Kasumi-1 (cell line): Measurements from ENCODE around the gene IGF2.
"Not testable (repeated sequence)": the region's sequence is repeated elsewhere in the genome, so short reads cannot be mapped to it uniquely, and the experiment has no call there.

Experiments
- DNase-seq, 2 experiments: peaks; one replicate each; lab custom pipeline; 2025; lab: John Stamatoyannopoulos, UW

The IGF2 gene

GRCh38 chr11:2136209-2136951 lies 2.8 kb downstream of the IGF2 start:
- no peak for DNase-seq

GRCh38 chr11:2135648-2136201 lies 3.5 kb downstream of the IGF2 start:
- no peak for DNase-seq

- DNase-seq, result no peak
These were observed 4.1 kb downstream of the IGF2 start for GRCh38 chr11:2135018-2135569.

GRCh38 chr11:2134022-2135010 lies 4.9 kb downstream of the IGF2 start:
- no peak for DNase-seq

GRCh38 chr11:2133241-2134021 lies 5.8 kb downstream of the IGF2 start:
- no peak for DNase-seq

GRCh38 chr11:2132874-2133240 lies 6.3 kb downstream of the IGF2 start:
- DNase-seq, result no peak

GRCh38 chr11:2132246-2132645 lies 6.9 kb downstream of the IGF2 start:
- no peak for DNase-seq

- no peak for DNase-seq
These were observed 7.6 kb downstream of the IGF2 start for GRCh38 chr11:2131371-2132236.

GRCh38 chr11:2130881-2131352 lies 8.3 kb downstream of the IGF2 start:
- DNase-seq, result no peak

- DNase-seq, result no peak
These were observed 9.4 kb downstream of the IGF2 start for GRCh38 chr11:2129699-2130366.

GRCh38 chr11:2129308-2129698 lies 9.9 kb downstream of the IGF2 start:
- DNase-seq, result no peak

GRCh38 chr11:2128511-2129307 lies 10.5 kb downstream of the IGF2 start:
- no peak for DNase-seq

GRCh38 chr11:2128130-2128510 lies 11.1 kb downstream of the IGF2 start:
- DNase-seq, result no peak

GRCh38 chr11:2127482-2128129 lies 11.6 kb downstream of the IGF2 start:
- DNase-seq, result no peak

GRCh38 chr11:2126520-2127085 lies 12.6 kb downstream of the IGF2 start:
- no peak for DNase-seq

- not testable (repeated sequence) for DNase-seq
These were observed 14.3 kb downstream of the IGF2 start for GRCh38 chr11:2124736-2125484.

GRCh38 chr11:2123628-2123960 lies 15.6 kb downstream of the IGF2 start:
- no peak for DNase-seq
